ENCODE data around the gene RXRB.

Gene RXRB

DNA sequence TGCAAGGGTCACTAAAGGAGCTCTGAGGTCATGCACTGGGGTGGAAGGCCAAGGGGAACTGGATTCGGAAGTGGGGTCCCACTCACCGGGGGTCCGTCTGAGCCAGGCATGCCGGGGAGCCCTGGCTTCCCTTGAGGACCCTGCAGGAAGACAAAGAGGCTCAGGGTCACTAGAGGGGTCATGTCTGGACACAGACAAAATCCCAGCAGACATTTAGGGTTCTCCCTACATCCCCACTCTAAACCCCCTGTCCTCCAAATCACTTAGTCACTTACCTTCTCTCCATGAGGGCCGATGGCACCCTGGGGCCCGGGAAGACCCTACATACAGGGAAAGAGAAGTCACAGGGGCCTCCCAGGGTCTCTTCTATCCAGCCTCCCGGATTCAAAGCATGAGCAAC, 23.6 kb downstream of the RXRB start:
- no peak for DNase-seq (ENCODE audit: low spot score)

DNA sequence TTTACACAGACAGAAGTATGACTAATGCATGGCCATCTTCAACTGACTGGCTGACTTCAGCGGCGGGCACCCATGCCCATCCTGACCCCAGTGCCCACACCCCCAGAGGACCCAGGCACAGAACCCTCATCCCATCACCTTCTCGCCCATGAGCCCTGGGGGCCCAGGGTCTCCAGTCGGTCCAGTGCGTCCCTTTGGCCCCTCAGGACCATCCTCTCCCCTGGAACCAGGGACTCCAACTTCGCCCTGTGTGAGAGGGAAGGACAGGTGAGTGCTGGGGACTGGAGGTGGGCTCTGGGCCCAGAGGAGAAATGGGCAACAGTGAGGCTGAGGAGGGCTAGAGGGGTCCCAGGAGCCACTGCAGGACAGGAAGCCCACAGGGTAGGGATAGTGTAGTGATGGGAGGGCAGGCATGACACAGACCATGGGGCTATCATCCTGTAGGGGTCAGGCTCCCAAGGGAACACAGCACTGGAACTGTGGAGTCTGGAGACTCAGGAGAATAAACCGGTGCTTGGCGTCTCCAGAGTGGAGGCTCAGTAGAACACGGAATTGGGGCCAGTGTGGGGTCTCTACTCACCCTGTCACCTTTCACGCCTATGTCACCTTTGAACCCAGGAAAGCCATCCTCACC, 24.9 kb downstream of the RXRB start:
- no peak for DNase-seq (ENCODE audit: low spot score)

DNA sequence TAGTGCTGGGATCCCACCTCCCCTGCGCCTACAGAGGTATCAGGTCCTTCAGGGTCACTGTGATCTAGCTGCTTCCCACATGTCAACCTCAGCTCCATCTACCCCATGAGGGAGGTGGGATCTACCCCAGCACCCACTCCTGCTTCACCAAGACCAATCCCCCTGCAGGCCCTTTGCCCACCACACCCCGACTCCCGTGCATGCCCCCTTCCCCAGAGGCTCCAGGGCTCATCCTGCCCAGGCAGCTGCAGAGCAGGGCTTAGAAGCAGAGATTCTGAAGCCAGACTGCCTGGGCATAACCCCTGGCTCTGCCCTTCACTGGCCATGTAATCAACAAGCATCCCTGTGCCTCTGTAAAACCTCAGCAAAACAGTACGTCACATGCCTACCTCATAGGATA, 25.7 kb downstream of the RXRB start:
- DNase-seq (ENCODE audit: low spot score), result no peak

- no peak for DNase-seq (ENCODE audit: low spot score)
Measured at GRCh38 chr6:33173535-33174180, 26.8 kb downstream of the RXRB start.

GRCh38 chr6:33172688-33173534, 27.6 kb downstream of the RXRB start:
- peak; percentile 86 for DNase-seq (ENCODE audit: low spot score)

DNA sequence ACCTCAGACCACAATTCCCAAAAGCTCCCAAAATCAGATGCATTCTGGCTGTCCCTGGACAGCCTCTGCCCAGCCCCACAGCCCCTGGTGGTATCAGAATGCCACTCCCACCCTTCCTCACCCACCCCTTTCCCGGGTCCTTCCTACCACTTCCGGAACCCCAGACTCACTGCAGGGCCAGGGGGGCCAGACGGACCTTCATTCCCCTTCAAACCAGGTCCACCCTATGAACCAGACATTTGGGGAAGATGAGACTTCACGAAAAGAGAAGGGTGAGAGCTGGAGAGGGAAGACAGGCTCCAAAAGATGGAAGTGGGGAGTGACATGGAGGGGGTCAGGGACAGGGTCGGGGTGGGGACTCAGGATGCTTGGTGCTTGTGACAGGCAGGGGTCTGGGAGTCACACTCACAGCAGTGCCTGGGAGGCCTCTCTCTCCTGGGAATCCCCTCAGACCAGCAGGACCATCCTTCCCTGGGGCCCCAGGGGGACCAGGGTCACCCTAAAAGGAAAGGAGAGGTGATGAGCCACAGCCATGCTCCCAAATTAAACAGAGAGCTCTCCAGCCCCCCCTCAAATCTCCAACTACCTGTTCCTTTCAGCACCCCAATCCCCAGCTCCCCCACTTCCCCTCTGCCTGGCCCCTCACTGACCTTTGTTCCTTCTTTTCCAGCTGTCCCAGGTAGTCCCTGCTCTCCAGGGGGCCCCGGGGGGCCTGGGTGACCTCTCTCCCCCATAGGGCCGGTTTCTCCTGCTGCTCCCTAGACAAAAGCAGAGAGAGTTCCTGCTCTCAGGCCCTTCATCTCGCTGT, 28.4 kb downstream of the RXRB start:
- DNase-seq (ENCODE audit: low spot score), result no peak

DNA sequence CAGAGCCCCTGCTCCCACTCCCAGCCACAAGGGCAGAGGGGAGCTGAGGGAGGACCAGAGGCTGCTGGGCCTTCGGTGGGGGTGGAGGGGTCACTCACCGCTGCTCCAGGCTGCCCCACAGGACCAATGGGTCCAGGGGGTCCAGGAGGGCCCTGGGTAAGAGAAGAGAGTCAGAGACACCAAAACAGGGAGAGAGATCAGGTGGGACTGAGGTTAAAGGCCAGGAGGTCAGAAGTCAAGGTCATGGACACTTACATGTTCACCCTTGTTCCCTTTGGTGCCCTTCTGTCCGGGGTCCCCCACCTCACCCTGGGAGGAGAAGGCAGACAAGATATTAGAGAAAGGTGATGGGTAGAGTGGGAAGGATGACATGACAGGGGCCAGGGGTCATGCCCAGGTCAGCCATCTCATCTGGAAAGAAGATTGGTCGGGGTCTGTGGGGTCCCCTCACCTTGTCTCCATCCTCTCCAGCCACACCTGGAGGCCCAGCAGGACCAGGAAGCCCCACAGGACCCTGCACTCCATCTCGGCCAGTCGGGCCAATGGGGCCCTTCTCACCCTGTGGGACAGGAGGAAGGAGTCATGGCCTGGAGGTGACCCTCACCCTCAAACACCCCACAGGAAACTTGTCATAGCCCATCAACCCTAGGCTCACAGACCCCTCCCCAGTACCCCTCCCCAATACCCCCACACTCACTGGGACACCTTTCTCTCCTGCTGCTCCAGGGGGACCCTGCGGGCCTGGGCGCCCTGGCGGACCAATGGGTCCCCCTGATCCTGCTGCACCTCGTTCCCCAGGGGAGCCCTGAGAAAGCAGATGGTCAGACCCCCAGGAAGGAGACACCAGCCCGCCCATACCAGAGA, 29.2 kb downstream of the RXRB start:
- DNase-seq (ENCODE audit: low spot score), result no peak

DNA sequence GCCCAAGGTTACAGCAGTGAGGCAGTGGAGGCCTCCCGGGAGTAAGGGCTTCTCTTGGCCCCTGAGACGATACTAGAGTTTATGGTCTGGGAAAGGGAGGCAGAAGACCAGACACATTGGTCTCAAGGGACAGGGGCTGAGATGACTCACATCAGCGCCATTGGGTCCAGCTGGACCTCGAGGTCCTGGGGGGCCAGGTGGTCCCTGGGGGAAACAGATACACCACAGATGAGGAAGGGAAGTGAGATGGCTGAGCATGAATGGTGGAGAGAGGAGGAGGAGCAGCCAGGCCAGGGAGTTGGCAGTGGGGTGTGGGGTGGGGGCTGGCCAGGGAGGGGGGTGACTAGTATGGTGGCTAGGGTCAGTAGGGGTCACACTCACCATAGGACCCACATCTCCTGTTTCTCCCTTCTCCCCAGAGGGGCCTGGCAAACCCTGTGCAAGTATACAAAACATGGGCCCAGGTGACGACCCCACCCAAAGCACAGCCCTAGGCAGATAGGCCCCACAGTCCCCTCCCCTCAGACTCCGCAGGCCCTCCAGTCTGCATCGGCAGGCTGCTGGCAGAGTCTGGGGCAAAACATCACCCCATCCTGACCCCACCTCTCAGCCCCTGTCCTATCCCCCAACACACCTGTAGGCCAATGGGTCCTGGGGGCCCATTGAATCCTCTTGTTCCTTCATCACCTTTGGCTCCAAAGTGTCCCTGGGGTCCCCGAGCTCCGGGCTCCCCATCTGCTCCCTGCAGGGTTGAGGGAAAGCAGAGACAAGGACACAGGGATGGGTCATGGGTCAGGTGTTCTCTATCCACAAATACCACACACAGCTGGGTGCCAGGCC, 30.1 kb downstream of the RXRB start:
- DNase-seq (ENCODE audit: low spot score), result no peak

- no peak for DNase-seq (ENCODE audit: low spot score)
Measured at GRCh38 chr6:33169291-33170175, 30.9 kb downstream of the RXRB start.

DNA sequence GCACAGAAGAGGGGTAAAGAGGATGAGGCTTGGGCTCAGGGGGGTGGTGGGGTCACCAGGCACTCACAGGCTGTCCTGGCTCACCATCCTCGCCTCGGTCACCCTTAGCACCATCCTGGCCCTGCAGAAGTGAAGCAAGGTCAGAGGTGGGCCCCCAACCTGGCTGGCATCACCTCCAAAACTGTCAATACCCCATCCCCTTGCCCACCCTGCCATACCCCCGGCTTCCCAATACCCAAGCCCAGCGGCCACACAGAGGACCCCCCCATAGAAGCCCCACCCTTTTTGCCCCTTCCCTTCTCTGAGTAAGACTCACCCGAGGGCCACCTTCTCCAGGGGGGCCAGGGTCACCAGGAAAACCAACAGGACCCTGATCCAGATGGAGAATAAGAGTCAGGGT, 31.8 kb downstream of the RXRB start:
- DNase-seq (ENCODE audit: low spot score), result no peak

- no peak for DNase-seq (ENCODE audit: low spot score)
Measured at GRCh38 chr6:33168284-33168601, 32.2 kb downstream of the RXRB start.

- no peak for DNase-seq (ENCODE audit: low spot score)
Measured at GRCh38 chr6:33167374-33168283, 32.8 kb downstream of the RXRB start.

- no peak for DNase-seq (ENCODE audit: low spot score)
Measured at GRCh38 chr6:33166811-33167210, 33.7 kb downstream of the RXRB start.

GRCh38 chr6:33166363-33166762, 34.1 kb downstream of the RXRB start:
- no peak for DNase-seq (ENCODE audit: low spot score)

- no peak for DNase-seq (ENCODE audit: low spot score)
Measured at GRCh38 chr6:33165581-33166258, 34.7 kb downstream of the RXRB start.

DNA sequence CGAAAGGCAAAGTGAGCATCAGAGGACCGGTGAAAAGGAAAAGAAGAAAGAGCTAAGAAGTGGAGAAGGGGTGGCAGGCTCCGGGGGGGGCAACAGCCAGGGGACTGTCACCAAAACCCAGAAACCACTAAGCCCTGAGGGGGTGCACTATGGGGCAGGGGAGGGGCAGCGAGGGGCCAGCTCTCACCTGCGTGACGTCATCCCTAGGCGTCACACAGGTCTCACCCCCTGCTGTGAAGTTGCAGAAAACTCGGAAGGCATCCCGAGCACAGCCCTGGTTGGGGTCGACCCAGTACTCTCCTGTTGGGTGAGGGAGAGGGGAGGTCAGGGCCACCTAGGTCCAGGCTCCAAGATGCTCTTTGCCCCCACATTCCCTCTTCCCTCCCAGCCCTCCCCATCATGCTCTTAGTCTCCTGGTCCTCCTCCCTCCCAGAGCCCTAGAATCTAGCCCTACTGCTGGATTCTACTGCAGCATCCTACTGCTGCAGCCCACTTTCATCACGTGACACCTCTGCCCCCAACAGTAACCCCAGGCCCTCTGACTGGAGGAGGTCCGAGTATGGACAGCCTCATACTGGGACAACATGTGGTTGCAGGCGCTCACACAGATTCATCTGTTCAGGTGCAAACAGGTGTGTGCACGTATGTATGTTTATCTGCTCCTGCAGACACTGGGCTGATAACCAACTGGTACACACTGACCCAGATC, 35.6 kb downstream of the RXRB start:
- DNase-seq (ENCODE audit: low spot score), result no peak

GRCh38 chr6:33164176-33164575, 36.3 kb downstream of the RXRB start:
- no peak for DNase-seq (ENCODE audit: low spot score)
